HCT116 (cell line): ENCODE data around the gene GKN1. TPM values are rescaled to one million over a fixed set of nuclear protein-coding genes. Genes with fewer than 3 reads are reported as not detected.

Experiments used
- ATAC-seq: fragments of 200-7000 bp; cut with Tn5 transposase; 2 replicates; pipeline ENCODE4 v1.9.1; 2020; ENCODE audit warnings: mild to moderate bottlenecking, moderate library complexity
- BruUV-seq: library from RNA; stranded (reverse); fragments of 400-500 nt; replicated peaks from 2 replicates; lab custom pipeline; 2021; lab: Mats Ljungman, UMichigan
- CTCF ChIA-PET: fragments of 300-600 bp; sonication (Branson Sonifier 250); formaldehyde crosslinking; loops from one replicate; lab custom pipeline; 2021; ENCODE audit warnings: antibody characterized with exemption; lab: Charles Lee
- POLR2A ChIA-PET: fragments of 300-600, 350-600 bp; sonication (Branson Sonifier 250); formaldehyde crosslinking; loops from one replicate; lab custom pipeline; 2021; ENCODE audit warnings: antibody characterized with exemption; lab: Charles Lee
- RAD21 ChIA-PET, 2 experiments: fragments of 300-600 bp; sonication (Branson Sonifier 250); formaldehyde crosslinking; loops; one replicate each; lab custom pipeline; 2023; ENCODE audit warnings: low total read pairs in 2 of 2; ENCODE audit not compliant: uncharacterized antibody in 2 of 2, unreplicated experiment in 2 of 2, low non-redundant PET in 1 of 2; lab: Charles Lee
- DNase-seq: peaks from one replicate; pipeline ENCODE4 v3.0.0-alpha.2; 2010; ENCODE audit warnings: low read depth, low spot score
- H2AFZ ChIP-seq: fragments of 200-600 bp; shearing (Covaris generic), sonication (generic); 2 replicates; pipeline ENCODE4 v1.6.1; 2017; ENCODE audit warnings: low read depth, mixed run types, mixed read lengths, antibody characterized with exemption, low read length; ENCODE audit not compliant: poor library complexity, severe bottlenecking
- H3K27ac ChIP-seq: 2 replicates; pipeline ENCODE4 v1.5.1; 2012; ENCODE audit warnings: low read depth, low read length
- H3K27me3 ChIP-seq: fragments of 200-600 bp; sonication (generic); 2 replicates; pipeline ENCODE4 v1.6.1; 2016; ENCODE audit warnings: mixed run types, low read length, mixed read lengths; ENCODE audit not compliant: insufficient read depth
- H3K36me3 ChIP-seq, 2 experiments: fragments of 200-500 bp in 1 of 2; fragments of 200-600 bp in 1 of 2; sonication (Bioruptor generic) in 1 of 2; sonication (generic) in 1 of 2; 2 replicates each; pipeline versions ENCODE4 v1.5.1 to v1.6.1; 2014 to 2016; ENCODE audit warnings: low read length in 2 of 2, inconsistent platforms in 1 of 2, mixed read lengths in 1 of 2, mixed run types in 1 of 2; ENCODE audit not compliant: insufficient read depth in 2 of 2, control insufficient read depth in 1 of 2
- H3K4me1 ChIP-seq, 2 experiments: fragments of 200-600 bp in 1 of 2; sonication (generic) in 1 of 2; 2 replicates each; pipeline versions ENCODE4 v1.5.1 to v1.6.1; 2012 to 2017; ENCODE audit warnings: low read length in 2 of 2, inconsistent platforms in 1 of 2, mild to moderate bottlenecking in 1 of 2, mixed read lengths in 1 of 2, mixed run types in 1 of 2, moderate library complexity in 1 of 2; ENCODE audit not compliant: insufficient read depth in 2 of 2, control insufficient read depth in 1 of 2
- H3K4me2 ChIP-seq: fragments of 200-600 bp; sonication (generic); 2 replicates; pipeline ENCODE4 v1.6.1; 2017; ENCODE audit warnings: mixed run types, low read length, mixed read lengths
- H3K4me3 ChIP-seq, 2 experiments: fragments of 200-600 bp in 1 of 2; sonication (generic) in 1 of 2; replicated peaks in 1 of 2; 2 replicates each; pipeline ENCODE4 v1.5.1; 2011 to 2016; ENCODE audit warnings: low read length in 2 of 2, control low read depth in 1 of 2, low read depth in 1 of 2, mild to moderate bottlenecking in 1 of 2, mixed read lengths in 1 of 2, mixed run types in 1 of 2
- H3K79me2 ChIP-seq: fragments of 200-600 bp; sonication (generic); 2 replicates; pipeline ENCODE4 v1.6.1; 2017; ENCODE audit warnings: mild to moderate bottlenecking, mixed run types, low read length, moderate library complexity, mixed read lengths; ENCODE audit not compliant: insufficient read depth
- H3K9ac ChIP-seq: fragments of 200-600 bp; sonication (generic); 2 replicates; pipeline ENCODE4 v1.6.1; 2016; ENCODE audit warnings: low read length, mixed read lengths
- H3K9me2 ChIP-seq: fragments of 200-600 bp; sonication (generic), shearing (Covaris generic); 2 replicates; pipeline ENCODE4 v1.6.1; 2017; ENCODE audit warnings: mixed run types, mild to moderate bottlenecking, moderate library complexity; ENCODE audit not compliant: insufficient read depth
- H3K9me3 ChIP-seq, 2 experiments: fragments of 200-500 bp in 1 of 2; fragments of 200-600 bp in 1 of 2; sonication (Bioruptor generic) in 1 of 2; sonication (generic) in 1 of 2; 2 replicates each; pipeline ENCODE4 v1.6.1; 2014 to 2017; ENCODE audit warnings: low read length in 2 of 2, mixed read lengths in 2 of 2, inconsistent platforms in 1 of 2, low read depth in 1 of 2, mild to moderate bottlenecking in 1 of 2, mixed run types in 1 of 2, moderate library complexity in 1 of 2; ENCODE audit not compliant: control insufficient read depth in 1 of 2, insufficient read depth in 1 of 2
- H4K20me1 ChIP-seq: fragments of 200-600 bp; sonication (generic), shearing (Covaris generic); 2 replicates; pipeline ENCODE4 v1.6.1; 2017; ENCODE audit warnings: mixed run types, mild to moderate bottlenecking, moderate library complexity; ENCODE audit not compliant: insufficient read depth
- CBX3 ChIP-seq: IDR thresholded peaks from 2 replicates; pipeline ENCODE4 v1.6.1; 2012; ENCODE audit warnings: low read depth
- ELF1 ChIP-seq: IDR thresholded peaks from 2 replicates; pipeline ENCODE4 v1.6.1; 2012; ENCODE audit warnings: low read depth, borderline replicate concordance
- JUND ChIP-seq: IDR thresholded peaks from 2 replicates; pipeline ENCODE4 v1.6.1; 2012
- POLR2A ChIP-seq: IDR thresholded peaks from 2 replicates; pipeline ENCODE4 v1.7.0; 2011; ENCODE audit warnings: borderline replicate concordance; ENCODE audit not compliant: insufficient read depth, insufficient read length; ENCODE audit errors: extremely low read depth
- POLR2AphosphoS5 ChIP-seq: IDR thresholded peaks from 2 replicates; pipeline ENCODE4 v1.6.1; 2011; ENCODE audit warnings: mild to moderate bottlenecking, low read depth, low read length, moderate library complexity
- SIN3A ChIP-seq: IDR thresholded peaks from 2 replicates; pipeline ENCODE4 v1.6.1; 2012; ENCODE audit warnings: low read depth
- TCF7L2 ChIP-seq: IDR thresholded peaks from 2 replicates; pipeline ENCODE4 v1.7.0; 2011; ENCODE audit warnings: borderline replicate concordance, inconsistent platforms; ENCODE audit not compliant: insufficient read depth, insufficient read length; ENCODE audit errors: extremely low read depth
- ZNF274 ChIP-seq: fragments of 200-500 bp; sonication (Bioruptor generic); IDR thresholded peaks from 2 replicates; pipeline ENCODE4 v1.6.1; 2014; ENCODE audit warnings: mild to moderate bottlenecking, low read depth, low read length, inconsistent platforms
- intact Hi-C: fragments of 100-400 bp; cut with micrococcal nuclease; formaldehyde crosslinking; loops from 2 replicates; pipeline ENCODE4 v1.10.0; 2022
- total RNA-seq: library from RNA; stranded (reverse); gene quantifications from one replicate; pipeline ENCODE4 v1.2.1, GENCODE V29; 2021; ENCODE audit not compliant: unreplicated experiment
- TF ChIP-seq, protein P1 (sequence below): IDR thresholded peaks from 2 replicates; pipeline ENCODE4 v1.6.1; 2012

The GKN1 gene
- total RNA-seq, 1 experiment from 2014 or later: not detected

DNA sequence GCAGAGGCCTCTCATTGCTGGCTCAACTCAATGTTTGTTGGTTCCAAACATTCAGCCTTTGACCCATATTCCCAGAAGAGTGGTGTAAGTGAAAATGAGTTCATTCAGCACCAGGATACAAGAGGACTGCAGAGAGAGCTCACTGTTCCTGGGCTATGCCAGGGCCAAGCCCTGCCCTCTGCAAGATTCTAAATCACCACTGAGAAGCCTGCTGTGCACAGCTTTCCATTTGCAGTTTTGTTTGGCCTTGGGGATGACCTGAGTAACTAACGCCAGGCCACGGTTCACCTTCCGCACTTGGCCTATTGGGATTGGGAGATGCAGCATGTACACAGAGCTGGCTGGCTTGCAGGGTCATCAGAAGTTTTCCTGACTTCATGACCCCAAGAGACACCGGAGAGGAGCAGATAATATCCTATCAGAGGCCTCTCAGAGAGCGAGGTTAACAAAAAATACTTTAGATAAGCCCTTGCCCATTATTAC is 12.6 kb downstream of the GKN1 start:
- ChIA-PET RAD21 (no interaction called here), CTCF (no interaction called here), POLR2A (no interaction called here)
- Histone ChIP-seq H3K27ac (no peak overlapping the region), H2AFZ (no peak overlapping the region), H3K9me2 (no peaks in the 10 kb centered on the region), H3K36me3 (no peaks in the 10 kb centered on the region), H3K4me3 (no peak overlapping the region), H3K79me2 (no peaks in the 10 kb centered on the region), H3K9ac (no peak overlapping the region), H4K20me1 (no peaks in the 10 kb centered on the region), H3K27me3 (no peaks in the 10 kb centered on the region), H3K9me3 (no peaks in the 10 kb centered on the region), H3K4me1 (no peaks in the 10 kb centered on the region), H3K4me2 (no peak overlapping the region)
- TF ChIP-seq ELF1 (no peak), POLR2AphosphoS5 (no peak), JUND (no peak)
- TF ChIP-seq, protein P1, sequence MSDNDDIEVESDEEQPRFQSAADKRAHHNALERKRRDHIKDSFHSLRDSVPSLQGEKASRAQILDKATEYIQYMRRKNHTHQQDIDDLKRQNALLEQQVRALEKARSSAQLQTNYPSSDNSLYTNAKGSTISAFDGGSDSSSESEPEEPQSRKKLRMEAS: no peak
- intact Hi-C loops: no loop called here
- BruUV-seq: no TSS peak
- ATAC-seq: no peak
- DNase-seq: no peak

DNA sequence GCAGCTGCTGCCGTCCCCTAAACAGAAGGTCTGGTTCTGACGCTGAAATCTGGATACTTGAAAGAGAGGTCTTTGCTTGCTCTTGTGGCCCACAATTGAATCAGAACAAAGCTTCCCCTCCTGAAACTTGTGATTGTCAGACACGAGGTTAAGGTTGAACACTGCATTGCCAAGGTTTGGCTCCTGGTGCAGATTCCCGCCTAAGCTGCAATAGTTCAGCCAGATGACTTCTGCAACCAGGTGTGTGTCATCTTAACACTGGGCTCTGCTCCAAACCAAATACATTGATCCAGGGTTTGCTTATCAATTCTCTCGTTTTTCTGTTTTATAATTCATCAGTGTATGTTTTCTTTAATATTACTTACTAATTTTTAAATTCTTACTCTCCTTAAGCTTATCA is 14.6 kb downstream of the GKN1 start:
- Histone ChIP-seq H3K4me3 (no peak overlapping the region), H3K9me2 (no peaks in the 10 kb centered on the region), H4K20me1 (no peaks in the 10 kb centered on the region), H3K36me3 (no peaks in the 10 kb centered on the region), H3K4me2 (no peak overlapping the region), H3K27ac (no peak overlapping the region), H3K9ac (no peak overlapping the region), H3K4me1 (no peaks in the 10 kb centered on the region), H3K79me2 (no peaks in the 10 kb centered on the region), H3K9me3 (no peaks in the 10 kb centered on the region), H3K27me3 (no peaks in the 10 kb centered on the region), H2AFZ (no peak overlapping the region)
- no TSS peak for BruUV-seq
- DNase-seq (no peak), ATAC-seq (no peak)
- TF ChIP-seq ZNF274 (no peak), JUND (no peak), POLR2A (no peak), CBX3 (no peak), TCF7L2 (no peak), SIN3A (no peak)
- intact Hi-C loops: no loop called here
- ChIA-PET POLR2A (no interaction called here), RAD21 (no interaction called here), CTCF (interaction anchor here (1.2 kb wide), 1 partner anchor 237 kb away, joined by 3 read pairs; no protein-coding TSS in a partner anchor)
